Stimulated activated memory B cell treated with anti-CD40 and anti-IgM and Interleukin-4, amounts not matched to agents 10 μg/mL and 1 μg/mL and 100 μg/mL, for 72 hours (primary cell): ENCODE measurements around the gene HOXB1.
A peak's percentile ranks its signal among the peaks of the same experiment; 100 is the strongest.
"Not testable (repeated sequence)": the region's sequence is repeated elsewhere in the genome, so short reads cannot be mapped to it uniquely, and the experiment has no call there.

Source experiments
- ATAC-seq: fragments of 150-1000 bp; cut with Tn5 transposase; 2 replicates; pipeline ENCODE4 v1.10.0; 2021
- H3K27ac Mint-ChIP-seq: one replicate; pipeline ENCODE4 v1.8.0; 2022; ENCODE audit warnings: mild to moderate bottlenecking, mixed read lengths
- H3K27me3 Mint-ChIP-seq: one replicate; pipeline ENCODE4 v1.8.0; 2022; ENCODE audit warnings: mixed read lengths
- H3K36me3 Mint-ChIP-seq: one replicate; pipeline ENCODE4 v1.8.0; 2022; ENCODE audit warnings: mixed read lengths
- H3K4me1 Mint-ChIP-seq: one replicate; pipeline ENCODE4 v1.8.0; 2022; ENCODE audit warnings: mixed read lengths
- H3K4me3 Mint-ChIP-seq: one replicate; pipeline ENCODE4 v1.8.0; 2022; ENCODE audit warnings: mild to moderate bottlenecking, moderate library complexity, mixed read lengths
- H3K9me3 Mint-ChIP-seq: one replicate; pipeline ENCODE4 v1.8.0; 2022; ENCODE audit warnings: mixed read lengths

The HOXB1 gene

DNA sequence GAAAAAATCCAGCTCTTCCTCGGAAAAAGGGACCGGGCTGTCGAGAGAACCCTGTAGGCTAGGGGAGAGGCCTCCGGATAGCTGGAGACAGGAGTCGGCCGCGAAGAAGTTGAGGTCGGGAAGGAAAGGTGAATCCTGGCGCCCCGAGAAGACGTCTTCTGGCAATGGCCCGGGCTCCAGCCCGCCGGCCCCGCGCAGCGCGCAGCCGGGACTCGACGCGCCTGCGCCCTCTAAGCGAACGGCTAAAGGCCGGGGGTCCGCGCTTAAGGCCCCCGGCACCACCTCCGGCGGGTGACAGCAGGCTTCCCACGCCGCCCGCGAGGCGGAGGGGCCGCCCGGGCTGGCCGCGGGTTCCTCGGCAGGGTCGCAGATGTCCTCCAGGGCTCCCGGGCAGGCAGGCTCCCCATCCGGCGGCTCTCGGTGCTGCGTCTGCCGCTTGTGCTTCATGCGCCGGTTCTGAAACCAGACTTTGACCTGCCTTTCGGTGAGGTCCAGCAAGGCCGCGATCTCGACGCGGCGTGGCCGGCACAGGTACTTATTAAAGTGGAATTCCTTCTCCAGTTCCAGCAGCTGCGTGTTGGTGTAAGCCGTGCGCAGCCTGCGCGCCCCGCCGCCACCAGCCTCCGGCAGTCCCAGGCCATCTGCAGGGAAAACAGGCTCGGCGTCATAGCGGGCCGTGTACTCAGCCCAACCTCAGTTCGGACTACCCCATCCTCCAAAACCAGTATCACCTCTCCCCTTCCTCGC, 12.5 kb upstream of the HOXB1 start:
- peak; percentile 58 for ATAC-seq
- Mint-ChIP-seq H3K27ac (no peak overlapping the region), H3K4me3 (peak overlapping the region; percentile 88), H3K27me3 (peaks cover 79% of the 10 kb centered on the region), H3K4me1 (peaks cover 34% of the 10 kb centered on the region), H3K9me3 (no peaks in the 10 kb centered on the region), H3K36me3 (no peaks in the 10 kb centered on the region)

DNA sequence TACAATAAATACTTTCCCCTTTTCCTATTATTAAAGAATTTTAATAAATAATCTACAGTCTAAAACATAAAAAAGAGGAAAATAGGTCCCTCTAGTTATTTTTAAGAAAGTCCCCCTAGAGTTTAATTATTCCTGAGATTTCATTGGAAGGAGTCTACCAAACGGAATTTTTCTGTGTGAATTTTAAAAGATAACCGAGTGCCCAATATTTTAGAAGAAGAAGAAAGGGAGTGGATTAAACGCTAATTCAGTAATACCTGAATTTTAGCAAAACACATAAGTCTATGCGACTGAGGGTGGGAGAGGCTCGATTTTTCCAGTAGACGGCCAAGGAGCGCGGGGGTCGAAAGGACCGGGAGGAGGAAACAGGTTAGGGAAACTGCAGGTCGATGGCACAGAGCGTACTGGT, 11.9 kb upstream of the HOXB1 start:
- Mint-ChIP-seq H3K27ac (peak overlapping the region; percentile 87), H3K4me3 (peak overlapping the region; percentile 88), H3K36me3 (no peaks in the 10 kb centered on the region), H3K4me1 (peaks cover 34% of the 10 kb centered on the region), H3K27me3 (peaks cover 82% of the 10 kb centered on the region), H3K9me3 (no peaks in the 10 kb centered on the region)
- ATAC-seq, result no peak

DNA sequence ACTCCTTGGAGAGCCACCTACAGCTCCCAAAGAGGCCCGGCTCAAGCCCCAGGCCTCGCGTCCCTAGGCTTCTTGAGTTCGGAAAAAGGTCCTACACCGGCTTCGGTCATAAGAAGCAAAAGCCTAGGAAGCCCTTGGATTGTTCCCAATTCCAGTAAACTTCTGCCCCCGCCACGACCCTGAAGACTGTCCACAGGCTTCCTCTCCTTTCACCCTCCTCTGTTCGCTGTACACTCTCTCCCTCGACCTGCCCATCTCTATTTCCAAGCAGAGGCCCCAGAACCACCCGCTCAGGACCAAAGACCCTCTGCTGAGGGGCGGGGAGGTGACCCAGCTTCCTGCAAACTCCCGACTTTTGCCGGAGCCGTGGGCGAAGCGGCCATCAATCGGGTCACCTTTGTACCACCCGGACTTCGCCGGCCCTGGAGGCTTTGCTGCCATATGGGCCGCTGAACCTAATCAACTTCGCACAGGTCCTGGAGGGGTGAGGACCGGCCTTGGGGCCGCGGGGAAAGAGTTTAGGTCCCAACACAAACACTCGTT, 11.4 kb upstream of the HOXB1 start:
- no peaks in the 10 kb centered on the region for H3K9me3 Mint-ChIP-seq
- H3K27me3 Mint-ChIP-seq, result peaks cover 88% of the 10 kb centered on the region
- H3K36me3 Mint-ChIP-seq, result no peaks in the 10 kb centered on the region
- no peak for ATAC-seq
- H3K4me3 Mint-ChIP-seq, result peak overlapping the region; percentile 80
- H3K27ac Mint-ChIP-seq, result peak overlapping the region; percentile 87
- peaks cover 34% of the 10 kb centered on the region for H3K4me1 Mint-ChIP-seq

DNA sequence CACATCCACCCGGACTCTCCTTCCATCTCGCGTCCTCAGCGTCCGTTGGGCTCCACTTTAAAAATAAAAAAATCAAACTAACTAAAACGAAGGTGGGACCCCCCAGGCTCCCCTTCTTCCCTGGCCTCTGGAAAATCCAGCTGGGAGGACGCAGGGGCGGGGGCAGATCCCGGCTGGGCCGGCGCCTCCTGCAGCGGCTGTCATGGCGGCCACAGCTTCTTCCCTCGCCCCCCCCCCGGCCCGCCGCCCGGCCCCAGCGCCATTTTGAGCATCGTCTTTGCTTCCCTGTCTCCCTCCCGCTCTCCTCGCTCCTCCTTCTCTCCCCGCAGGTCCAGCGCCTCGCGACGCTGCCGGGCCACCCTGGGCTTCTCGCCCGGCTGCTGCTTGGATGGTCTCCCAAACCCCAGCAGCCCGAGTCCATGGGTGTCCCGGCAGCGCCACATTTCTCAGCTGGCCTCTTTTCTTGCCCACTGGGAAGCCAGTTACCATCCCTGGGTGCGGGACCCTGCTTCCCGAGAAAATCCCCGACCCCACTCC, 10.8 kb upstream of the HOXB1 start:
- Mint-ChIP-seq H3K4me1 (peaks cover 34% of the 10 kb centered on the region), H3K4me3 (peak overlapping the region; percentile 80), H3K9me3 (no peaks in the 10 kb centered on the region), H3K27me3 (peaks cover 90% of the 10 kb centered on the region), H3K27ac (peak overlapping the region; percentile 87), H3K36me3 (no peaks in the 10 kb centered on the region)
- ATAC-seq, result no peak

DNA sequence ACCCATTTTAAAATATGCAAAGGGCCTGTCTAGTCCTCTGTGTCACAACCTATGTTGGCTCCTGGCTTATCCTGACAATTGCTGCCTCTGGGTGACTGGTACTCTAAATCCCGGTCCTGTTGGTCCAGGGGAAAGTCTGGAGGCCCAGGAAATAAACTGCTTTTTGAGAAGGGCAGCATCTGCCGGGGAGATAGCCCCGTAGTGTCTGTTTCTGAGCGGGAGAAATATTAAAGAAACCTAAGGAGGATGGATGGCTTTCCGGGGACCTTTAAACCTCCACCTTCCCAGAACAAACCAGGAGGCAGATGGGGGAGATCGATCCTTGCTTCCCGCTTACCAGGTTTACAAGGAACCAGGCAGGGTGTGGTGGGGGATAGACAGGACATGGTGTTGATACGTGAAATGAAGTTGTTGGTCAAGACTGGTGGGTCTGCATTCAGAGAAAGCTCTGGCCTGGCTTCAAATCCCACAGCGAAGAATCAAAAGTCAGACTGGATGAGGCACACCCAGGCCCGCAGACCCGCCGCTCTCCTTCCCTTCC, 10.3 kb upstream of the HOXB1 start:
- Mint-ChIP-seq H3K27me3 (peaks cover 90% of the 10 kb centered on the region), H3K4me1 (peaks cover 34% of the 10 kb centered on the region), H3K36me3 (no peaks in the 10 kb centered on the region), H3K27ac (peak overlapping the region; percentile 87), H3K4me3 (peak overlapping the region; percentile 80), H3K9me3 (no peaks in the 10 kb centered on the region)
- ATAC-seq, result no peak

DNA sequence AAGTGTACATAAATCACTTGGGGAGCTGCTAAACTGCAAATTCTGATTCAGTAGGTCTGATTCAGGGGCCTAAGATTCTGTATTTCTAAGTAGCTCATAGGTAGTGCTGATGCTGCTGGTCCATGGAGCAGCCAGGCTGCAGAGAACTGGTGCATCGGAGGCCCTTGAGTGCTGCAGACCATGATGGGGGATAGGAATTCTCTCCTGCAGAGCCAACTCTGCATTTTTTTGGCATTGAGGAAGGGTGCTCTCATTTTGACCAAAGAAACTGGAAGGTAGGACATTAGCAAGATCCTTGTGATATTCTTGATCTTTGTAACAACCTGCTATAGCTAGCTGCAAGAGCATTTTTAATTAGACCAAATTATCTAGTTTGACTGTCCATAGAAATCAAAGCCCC, 9.4 kb upstream of the HOXB1 start:
- peaks cover 85% of the 10 kb centered on the region for H3K27me3 Mint-ChIP-seq
- H3K4me1 Mint-ChIP-seq, result peaks cover 34% of the 10 kb centered on the region
- no peak overlapping the region for H3K4me3 Mint-ChIP-seq
- H3K36me3 Mint-ChIP-seq, result no peaks in the 10 kb centered on the region
- H3K9me3 Mint-ChIP-seq, result no peaks in the 10 kb centered on the region
- no peak overlapping the region for H3K27ac Mint-ChIP-seq
- no peak for ATAC-seq

DNA sequence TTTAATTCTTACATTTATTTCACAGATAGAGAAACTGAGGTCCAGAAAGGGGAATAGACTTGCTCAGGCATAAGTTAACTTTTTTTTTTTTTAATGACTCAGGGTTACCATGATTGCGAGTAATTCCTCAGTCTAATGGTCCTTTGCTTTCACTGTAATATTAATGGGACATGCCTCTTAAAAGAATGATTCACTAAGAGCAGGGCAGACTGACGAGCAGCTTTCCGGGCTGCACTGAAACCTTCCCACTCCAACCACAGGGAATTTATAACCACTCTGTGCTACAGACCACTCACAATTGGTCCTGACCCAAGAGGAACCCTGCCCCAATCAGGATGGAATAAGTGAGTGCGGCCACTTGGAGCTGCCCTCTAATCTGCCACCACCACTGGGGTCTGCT, 8.4 kb upstream of the HOXB1 start:
- Mint-ChIP-seq H3K9me3 (no peaks in the 10 kb centered on the region), H3K36me3 (no peaks in the 10 kb centered on the region), H3K4me3 (no peak overlapping the region), H3K27ac (no peak overlapping the region), H3K4me1 (peaks cover 32% of the 10 kb centered on the region), H3K27me3 (peaks cover 74% of the 10 kb centered on the region)
- ATAC-seq, result no peak

DNA sequence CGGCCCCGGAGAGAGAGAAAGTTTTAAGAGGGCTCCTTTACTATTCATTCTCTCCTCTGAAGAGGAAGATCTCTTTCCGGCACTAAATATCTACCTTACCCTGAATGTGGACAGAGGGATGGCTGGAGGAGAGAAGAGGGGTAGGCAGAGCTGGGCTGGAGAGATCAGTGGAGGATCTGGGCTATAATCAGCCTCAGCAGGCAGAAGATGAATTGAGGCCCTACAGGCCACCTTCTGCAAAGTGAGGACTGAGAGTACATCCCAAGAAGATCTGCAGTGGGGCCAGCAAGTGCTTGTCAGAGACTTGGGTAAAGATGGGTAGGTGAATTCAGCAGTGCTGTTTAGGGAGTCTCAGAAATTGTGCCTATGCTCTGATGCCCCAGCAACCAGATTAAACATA, 6.5 kb upstream of the HOXB1 start:
- Mint-ChIP-seq H3K36me3 (no peaks in the 10 kb centered on the region), H3K4me3 (no peak overlapping the region), H3K4me1 (peaks cover 15% of the 10 kb centered on the region), H3K9me3 (no peaks in the 10 kb centered on the region), H3K27ac (no peak overlapping the region), H3K27me3 (peaks cover 56% of the 10 kb centered on the region)
- ATAC-seq, result no peak

DNA sequence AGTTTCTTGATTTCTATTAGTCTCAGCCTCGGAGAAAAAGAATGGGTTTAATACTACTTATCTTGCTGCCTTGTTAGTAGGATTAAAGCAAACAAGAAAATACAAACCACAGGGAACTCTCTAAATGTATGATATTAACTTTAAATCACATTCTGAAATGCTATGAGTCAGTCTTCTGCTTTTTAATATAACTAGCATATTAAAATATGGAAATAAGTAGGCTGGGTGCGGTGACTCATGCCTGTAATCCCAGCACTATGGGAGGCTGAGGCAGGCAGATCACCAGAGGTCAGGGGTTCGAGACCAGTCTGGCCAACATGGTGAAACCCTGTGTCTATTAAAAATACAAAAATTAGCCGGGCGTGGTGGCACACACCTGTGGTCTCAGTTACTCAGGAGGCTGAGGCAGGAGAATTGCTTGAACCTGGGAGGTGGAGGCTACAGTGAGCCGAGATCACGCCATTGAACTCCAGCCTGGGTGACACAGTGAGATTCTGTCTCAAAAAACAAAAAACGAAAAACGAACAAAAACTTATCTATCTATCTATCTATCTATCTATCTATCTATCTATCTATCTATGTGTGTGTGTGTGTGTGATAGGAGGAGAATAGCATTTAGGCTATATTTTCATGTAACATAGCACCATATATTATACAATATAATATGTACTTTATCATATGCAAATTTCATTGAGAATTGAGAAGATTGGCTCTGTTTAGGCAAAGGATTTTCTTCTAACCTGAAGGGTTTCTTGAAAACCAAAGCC, 5.2 kb upstream of the HOXB1 start:
- H3K27ac Mint-ChIP-seq, H3K36me3 Mint-ChIP-seq, ATAC-seq, H3K9me3 Mint-ChIP-seq, H3K4me1 Mint-ChIP-seq, H3K4me3 Mint-ChIP-seq: not testable (repeated sequence)
- peaks cover 42% of the 10 kb centered on the region for H3K27me3 Mint-ChIP-seq

DNA sequence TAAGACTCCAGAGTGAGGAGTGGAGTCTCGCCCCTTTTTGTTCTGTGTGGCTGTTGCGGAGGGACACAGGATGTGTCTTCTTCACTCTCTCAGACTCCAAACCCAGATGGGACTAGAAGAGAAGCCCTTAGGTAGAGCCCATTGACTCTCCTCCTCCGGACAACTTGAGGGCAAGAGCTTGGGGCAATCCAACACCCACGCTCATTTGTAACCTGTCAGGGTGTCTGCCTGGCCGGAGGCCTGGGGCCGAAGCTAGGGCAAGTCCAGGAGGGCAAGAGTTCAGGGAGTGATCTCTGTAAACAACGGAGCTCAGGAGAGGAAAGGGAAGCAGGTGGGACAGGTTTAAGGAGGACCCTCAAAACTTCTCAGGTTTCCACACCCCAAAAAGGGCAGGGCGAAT, 1.4 kb upstream of the HOXB1 start:
- H3K4me3 Mint-ChIP-seq, result no peak overlapping the region
- H3K9me3 Mint-ChIP-seq, result no peaks in the 10 kb centered on the region

DNA sequence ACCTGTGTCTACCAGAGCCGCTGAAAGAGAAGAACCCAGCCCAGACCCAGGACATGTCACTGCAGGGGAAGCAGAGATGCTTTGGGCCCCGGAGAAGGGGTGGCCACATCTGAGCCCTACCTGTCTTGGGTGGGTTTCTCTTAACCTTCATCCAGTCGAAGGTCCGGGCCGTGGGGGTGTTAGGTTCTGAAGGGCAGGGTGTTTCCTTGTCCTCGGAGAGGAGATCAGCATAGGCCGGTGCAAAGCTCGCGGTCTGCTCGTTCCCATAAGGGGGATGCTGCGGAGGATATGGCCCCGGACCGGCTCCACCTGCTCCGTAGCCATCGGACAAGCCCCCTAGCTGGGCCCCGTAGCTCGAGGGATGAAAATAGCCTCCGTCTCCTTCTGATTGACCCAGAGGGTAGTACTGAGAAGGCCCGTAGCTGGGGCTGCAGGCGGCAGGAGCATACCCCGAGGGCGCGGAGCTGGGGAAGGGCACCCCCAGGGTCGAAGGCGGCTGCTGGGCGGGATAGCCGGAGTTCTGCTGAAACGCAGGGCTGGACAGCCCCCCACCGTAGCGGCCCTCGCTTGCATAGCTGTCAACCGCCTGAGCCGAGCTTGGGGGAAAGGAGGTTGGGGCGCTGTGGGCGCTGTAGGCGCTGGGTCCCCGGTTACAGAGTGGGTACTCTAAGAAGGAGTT, 464 bp downstream of the HOXB1 start:
- ATAC-seq, result peak; percentile 6
- H3K27me3 Mint-ChIP-seq, result peaks cover 48% of the 10 kb centered on the region
- no peak overlapping the region for H3K27ac Mint-ChIP-seq

More for the DNA sequence above, 1.4 kb upstream of the HOXB1 start:
- H3K36me3 Mint-ChIP-seq, result no peaks in the 10 kb centered on the region
- ATAC-seq, result no peak
- peaks cover 45% of the 10 kb centered on the region for H3K27me3 Mint-ChIP-seq
- H3K27ac Mint-ChIP-seq, result no peak overlapping the region
- H3K4me1 Mint-ChIP-seq, result no peaks in the 10 kb centered on the region

DNA sequence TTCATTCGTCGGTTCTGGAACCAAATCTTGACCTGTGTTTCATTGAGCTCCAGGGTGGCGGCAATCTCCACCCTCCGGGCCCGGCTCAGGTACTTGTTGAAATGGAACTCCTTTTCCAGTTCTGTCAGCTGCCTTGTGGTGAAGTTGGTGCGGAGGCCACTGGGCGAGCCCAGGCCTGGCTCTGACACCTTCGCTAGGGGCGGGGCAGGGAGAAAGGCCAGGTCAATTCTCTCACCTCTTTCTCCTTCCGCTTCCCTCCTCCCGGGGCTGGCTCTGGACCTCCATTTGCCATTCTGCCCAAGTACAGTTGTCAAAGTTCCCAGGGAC, 1.2 kb downstream of the HOXB1 start:
- Mint-ChIP-seq H3K27ac (no peak overlapping the region), H3K27me3 (peaks cover 55% of the 10 kb centered on the region)
- no peak for ATAC-seq

More for the DNA sequence above, 464 bp downstream of the HOXB1 start:
- no peak overlapping the region for H3K4me3 Mint-ChIP-seq
- H3K36me3 Mint-ChIP-seq, result no peaks in the 10 kb centered on the region
- no peaks in the 10 kb centered on the region for H3K9me3 Mint-ChIP-seq
- no peaks in the 10 kb centered on the region for H3K4me1 Mint-ChIP-seq

DNA sequence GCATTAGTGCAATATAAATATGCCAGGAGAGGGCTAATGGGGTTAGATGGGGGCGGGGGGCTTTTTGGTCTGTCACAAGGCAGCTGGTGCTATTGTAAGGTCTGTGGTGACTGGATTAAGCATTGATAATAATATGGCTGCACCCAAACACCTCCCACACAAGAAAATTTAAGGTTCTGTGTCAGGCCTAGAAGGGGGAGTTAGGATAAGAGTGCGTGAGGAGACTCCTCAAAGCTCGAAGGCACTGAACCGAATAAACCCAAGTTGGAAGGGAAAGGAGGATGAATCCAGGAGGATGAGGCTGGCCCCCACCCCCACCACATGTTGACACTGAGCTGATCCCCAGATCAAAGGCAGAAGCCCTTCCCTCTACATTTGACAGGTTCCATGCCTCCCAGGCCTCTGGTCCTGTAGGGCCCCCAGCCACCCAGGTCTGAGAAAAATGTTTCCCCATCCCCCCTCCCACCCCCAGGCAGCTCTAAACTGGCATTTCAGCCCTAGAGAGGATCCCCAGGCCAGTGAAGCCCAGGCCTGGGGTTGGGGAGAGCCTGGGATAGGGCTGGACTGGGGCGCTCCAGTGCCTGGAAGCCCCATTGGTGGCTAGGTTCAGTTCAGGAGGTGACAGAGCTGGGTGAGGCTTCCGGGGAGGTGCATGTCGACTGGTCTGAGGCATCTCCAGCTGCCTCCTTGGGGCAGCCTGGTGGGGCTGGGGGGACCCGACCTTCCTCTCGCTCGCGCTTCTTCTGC, 1.7 kb downstream of the HOXB1 start:
- H3K4me1 Mint-ChIP-seq, result no peaks in the 10 kb centered on the region
- H3K9me3 Mint-ChIP-seq, result no peaks in the 10 kb centered on the region
- H3K4me3 Mint-ChIP-seq, result no peak overlapping the region
- no peak for ATAC-seq
- H3K27me3 Mint-ChIP-seq, result peaks cover 60% of the 10 kb centered on the region
- no peak overlapping the region for H3K27ac Mint-ChIP-seq
- no peaks in the 10 kb centered on the region for H3K36me3 Mint-ChIP-seq

More for the DNA sequence above, 1.2 kb downstream of the HOXB1 start:
- no peaks in the 10 kb centered on the region for H3K9me3 Mint-ChIP-seq
- no peaks in the 10 kb centered on the region for H3K4me1 Mint-ChIP-seq
- H3K4me3 Mint-ChIP-seq, result no peak overlapping the region
- no peaks in the 10 kb centered on the region for H3K36me3 Mint-ChIP-seq

DNA sequence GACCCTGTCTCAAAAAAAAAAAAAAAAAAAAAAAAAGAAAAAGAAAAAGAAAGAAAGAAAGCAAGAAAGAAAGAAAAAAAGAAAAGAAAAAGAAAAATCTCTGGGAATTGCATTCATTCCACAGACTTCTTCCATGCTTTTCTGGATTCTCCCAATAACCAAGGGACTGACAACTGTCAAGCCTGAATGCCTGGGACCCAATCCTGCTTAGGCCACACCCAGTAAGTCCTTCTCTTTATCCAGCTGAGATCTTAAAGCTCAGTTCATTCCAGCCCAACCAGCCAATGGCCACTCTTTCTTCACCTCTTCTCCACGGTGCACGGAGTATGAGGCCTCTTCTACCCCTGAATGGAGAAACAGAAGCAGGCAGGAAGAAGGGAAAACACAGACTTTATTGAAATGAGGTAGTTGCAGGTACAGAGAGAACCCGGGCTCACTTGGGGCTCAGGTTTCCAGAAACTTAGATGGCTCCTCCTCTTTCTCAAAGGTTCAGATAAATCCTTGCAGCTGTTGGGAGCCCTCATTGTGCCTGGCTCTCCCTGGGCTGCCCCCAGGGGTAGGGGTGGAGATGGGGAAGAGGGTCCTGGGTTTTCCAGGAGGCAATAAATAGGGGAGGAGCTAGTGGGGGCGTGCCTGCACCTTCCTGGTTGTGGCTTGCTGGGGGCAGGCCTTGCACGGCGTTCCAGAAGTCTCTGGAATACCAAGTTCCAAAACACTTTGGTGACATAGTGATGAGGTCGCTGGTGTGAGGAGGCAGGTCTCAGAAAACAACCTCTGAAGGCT, 2.5 kb downstream of the HOXB1 start:
- ATAC-seq, result no peak
- no peaks in the 10 kb centered on the region for H3K9me3 Mint-ChIP-seq
- no peak overlapping the region for H3K27ac Mint-ChIP-seq
- no peaks in the 10 kb centered on the region for H3K4me1 Mint-ChIP-seq
- peaks cover 68% of the 10 kb centered on the region for H3K27me3 Mint-ChIP-seq
- H3K36me3 Mint-ChIP-seq, result no peaks in the 10 kb centered on the region
- no peak overlapping the region for H3K4me3 Mint-ChIP-seq
